ENCODE data around the gene ARID3C. TPM values are rescaled to one million over a fixed set of nuclear protein-coding genes. Genes with fewer than 3 reads are reported as not detected.

ARID3C gene
- total and polyA plus RNA-seq, 2 donors (not counting 3 experiments of a cell fraction or from before 2014, with no cell fraction given), result not detected

- no peak overlapping the region for H3K4me3 ChIP-seq (replicated peaks in 1 of 3; ENCODE audit: insufficient read depth in 1 of 3, low read depth in 1 of 3, low read length in 3 of 3)
- no peak overlapping the region for H3K27ac ChIP-seq (ENCODE audit: insufficient read depth, low read depth, low read length)
- peak; percentile 61 for FAIRE-seq
- dilution Hi-C loops (cut with MboI; ENCODE audit: extremely low pct_ligation_motif_present, low sequenced_read_pairs), result no loop called here
- H4K20me1 ChIP-seq (replicated peaks; ENCODE audit: control insufficient read depth, extremely low read depth, insufficient read depth, low read length), result no peaks in the 10 kb centered on the region
- H3K4me1 ChIP-seq (ENCODE audit: control insufficient read depth, extremely low read depth, insufficient read depth, low read length), result peaks cover 23% of the 10 kb centered on the region
- peak overlapping the region; percentile 44 for H3K4me2 ChIP-seq (ENCODE audit: insufficient read depth, low read length)
- peaks cover 0 to 12% of the 10 kb centered on the region in 2 experiments for H3K36me3 ChIP-seq (ENCODE audit: control insufficient read depth in 2 of 2, extremely low read depth in 1 of 2, insufficient read depth in 2 of 2, low read length in 2 of 2)
- CTCF ChIA-PET, result interaction anchor here (2.2 kb wide), 1 partner anchor 11 kb away, joined by 7 read pairs; no protein-coding TSS in a partner anchor
- H2AFZ ChIP-seq (ENCODE audit: low read depth, low read length), result peak overlapping the region; percentile 10
- H3K9me1 ChIP-seq (replicated peaks; ENCODE audit: control insufficient read depth, extremely low read depth, insufficient read depth, low read length), result no peaks in the 10 kb centered on the region
- intact Hi-C loops (cut with micrococcal nuclease), result no loop called here
- TF ChIP-seq GATA2 (IDR thresholded peaks at IDR 0.05; ENCODE audit: insufficient read depth, insufficient read length, low read depth, low read length) (no peak), FOS (IDR thresholded peaks at IDR 0.05; ENCODE audit: borderline replicate concordance, insufficient read depth, low read length) (no peak)
- no peaks in the 10 kb centered on the region for H3K27me3 ChIP-seq (ENCODE audit: control insufficient read depth in 2 of 2, insufficient read depth in 2 of 2, low read length in 2 of 2)
- no peaks in the 10 kb centered on the region for H3K9me3 ChIP-seq (replicated peaks; ENCODE audit: control insufficient read depth, insufficient read depth, low read length)
- no peak overlapping the region for H3K9ac ChIP-seq (replicated peaks; ENCODE audit: extremely low read depth, insufficient read depth, low read length)
- H3K79me2 ChIP-seq (ENCODE audit: control insufficient read depth, insufficient read depth, low read length), result no peaks in the 10 kb centered on the region
- DNase-seq (ENCODE audit: low read depth, low spot score), result peak; percentile 32
- BruUV-seq (replicated peaks), result no TSS peak
- POLR2A ChIA-PET, result no interaction called here
Observed at GRCh38 chr9:34653151-34654072, 24.5 kb upstream of the ARID3C start.

GRCh38 chr9:34652602-34653000 is 23.7 kb upstream of the ARID3C start:
- Histone ChIP-seq H3K36me3 (ENCODE audit: control insufficient read depth in 2 of 2, extremely low read depth in 1 of 2, insufficient read depth in 2 of 2, low read length in 2 of 2) (peaks cover 0 to 14% of the 10 kb centered on the region in 2 experiments), H3K4me3 (replicated peaks in 1 of 3; ENCODE audit: insufficient read depth in 1 of 3, low read depth in 1 of 3, low read length in 3 of 3) (peak overlapping the region in 1 of 3 experiments; percentile 13), H3K27me3 (ENCODE audit: control insufficient read depth in 2 of 2, insufficient read depth in 2 of 2, low read length in 2 of 2) (no peaks in the 10 kb centered on the region), H3K79me2 (ENCODE audit: control insufficient read depth, insufficient read depth, low read length) (peaks cover under 1% of the 10 kb centered on the region), H3K27ac (ENCODE audit: insufficient read depth, low read depth, low read length) (no peak overlapping the region), H3K9me1 (replicated peaks; ENCODE audit: control insufficient read depth, extremely low read depth, insufficient read depth, low read length) (no peaks in the 10 kb centered on the region), H3K9me3 (replicated peaks; ENCODE audit: control insufficient read depth, insufficient read depth, low read length) (no peaks in the 10 kb centered on the region), H3K4me1 (ENCODE audit: control insufficient read depth, extremely low read depth, insufficient read depth, low read length) (peaks cover 26% of the 10 kb centered on the region), H3K4me2 (ENCODE audit: insufficient read depth, low read length) (peak overlapping the region; percentile 44), H4K20me1 (replicated peaks; ENCODE audit: control insufficient read depth, extremely low read depth, insufficient read depth, low read length) (no peaks in the 10 kb centered on the region), H3K9ac (replicated peaks; ENCODE audit: extremely low read depth, insufficient read depth, low read length) (no peak overlapping the region), H2AFZ (ENCODE audit: low read depth, low read length) (peak overlapping the region; percentile 43)
- BruUV-seq (replicated peaks), result no TSS peak
- ChIA-PET POLR2A (no interaction called here), CTCF (interaction anchor here (2.2 kb wide), 1 partner anchor 12 kb away, joined by 7 read pairs; no protein-coding TSS in a partner anchor)
- FAIRE-seq (peak; percentile 8), DNase-seq (ENCODE audit: low read depth, low spot score) (no peak)
- intact Hi-C loops (cut with micrococcal nuclease) (loop anchor here (1.0 kb wide), 1 partner anchor 13 kb away; no protein-coding TSS in a partner anchor), dilution Hi-C loops (cut with MboI; ENCODE audit: extremely low pct_ligation_motif_present, low sequenced_read_pairs) (no loop called here)
- no peak for TF ChIP-seq POLR2A (IDR thresholded peaks at IDR 0.05; ENCODE audit: low read depth, low read length)
- no peak for TF ChIP-seq MAX (IDR thresholded peaks at IDR 0.05; ENCODE audit: insufficient read depth, insufficient read length)
- TF ChIP-seq POLR2AphosphoS5 (IDR thresholded peaks at IDR 0.05; ENCODE audit: insufficient read depth, low read depth, low read length), result no peak
- no peak for TF ChIP-seq FOS (IDR thresholded peaks at IDR 0.05; ENCODE audit: borderline replicate concordance, insufficient read depth, low read length)
- no peak for TF ChIP-seq CTCF (IDR thresholded peaks at IDR 0.05; ENCODE audit: extremely low read depth in 1 of 2, insufficient read depth in 1 of 2, low read depth in 1 of 2, low read length in 2 of 2)

All from endothelial cell of umbilical vein (primary cell).